ENCODE data around the gene DPAGT1.

Gene DPAGT1

DNA sequence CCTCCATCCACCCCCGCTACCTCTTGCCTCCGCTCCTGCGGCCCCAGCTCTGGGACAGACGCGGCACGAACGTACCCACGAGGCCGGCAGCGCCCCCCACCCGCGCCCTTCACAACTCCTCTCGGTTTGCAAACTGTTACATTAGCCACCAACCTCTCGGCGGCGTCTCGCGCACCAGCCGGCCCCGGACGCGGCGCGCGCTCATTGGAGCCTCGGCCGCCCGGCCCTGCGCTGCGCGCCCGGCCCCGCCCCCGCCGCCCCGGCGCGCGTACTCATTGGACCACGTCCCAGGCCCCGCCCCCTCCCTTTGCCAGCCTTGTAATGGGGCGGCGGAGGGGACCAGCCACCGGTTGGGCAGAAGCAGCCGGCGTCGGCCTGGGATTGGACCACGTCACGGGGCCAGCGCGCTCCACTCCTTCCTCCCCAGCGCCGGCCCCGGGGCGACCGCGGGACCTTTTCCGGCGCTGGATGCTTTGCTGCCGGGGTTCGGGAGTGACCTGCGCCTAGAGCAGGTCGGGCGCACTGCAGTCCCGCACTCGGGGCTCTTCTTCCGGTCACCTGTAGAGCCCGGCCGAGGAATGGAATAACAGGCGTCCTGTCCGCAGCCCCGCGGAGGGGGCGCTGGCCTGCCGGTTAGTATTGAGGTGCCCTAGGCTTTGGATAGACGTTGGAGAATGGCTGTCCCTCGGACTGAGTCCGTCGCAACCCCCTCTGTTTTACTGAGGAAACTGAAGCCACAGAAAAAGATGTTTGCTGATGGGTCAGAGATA, 44.5 kb downstream of the DPAGT1 start, which contains the start of gene HYOU1:
Gene HYOU1, minus strand, starts transcription at position 206 of the 770 bp plus-strand sequence. CDS start 1,045 bp downstream, outside the sequence.
- peak; percentile 97 to 99 for DNase-seq (ENCODE audit: low read depth in 2 of 2)

DNA sequence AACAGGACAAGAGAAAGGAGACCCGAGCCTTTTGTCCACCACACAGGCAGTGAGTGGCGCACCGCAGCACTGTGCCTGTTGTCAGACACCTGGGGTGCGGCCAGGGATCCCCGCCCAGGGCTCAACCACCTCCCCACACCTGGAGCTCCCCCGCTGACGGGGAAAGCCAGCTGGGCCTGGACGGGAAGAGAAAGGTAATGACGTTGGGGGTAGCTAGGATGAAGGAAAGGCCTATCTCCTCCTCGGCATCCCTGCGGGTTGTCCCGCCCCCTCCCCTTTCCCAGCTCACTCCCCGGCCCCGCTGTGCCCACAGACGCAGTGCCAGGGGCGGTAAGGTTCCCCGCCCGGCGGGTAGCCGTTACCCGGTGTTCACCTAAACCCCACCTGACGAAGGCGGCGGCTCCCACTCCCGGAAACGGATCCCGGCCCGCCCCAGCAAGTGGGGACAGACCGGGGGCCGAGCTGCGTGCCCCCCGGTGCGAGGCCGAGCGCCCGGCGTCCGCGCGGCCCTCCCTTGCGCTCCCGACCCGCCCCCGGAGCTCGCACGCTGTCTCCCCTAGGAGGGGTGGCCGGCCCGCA, 45.1 kb downstream of the DPAGT1 start:
- DNase-seq (ENCODE audit: low read depth in 2 of 2): peak in 1 of 2 donors; percentile 23

DNA sequence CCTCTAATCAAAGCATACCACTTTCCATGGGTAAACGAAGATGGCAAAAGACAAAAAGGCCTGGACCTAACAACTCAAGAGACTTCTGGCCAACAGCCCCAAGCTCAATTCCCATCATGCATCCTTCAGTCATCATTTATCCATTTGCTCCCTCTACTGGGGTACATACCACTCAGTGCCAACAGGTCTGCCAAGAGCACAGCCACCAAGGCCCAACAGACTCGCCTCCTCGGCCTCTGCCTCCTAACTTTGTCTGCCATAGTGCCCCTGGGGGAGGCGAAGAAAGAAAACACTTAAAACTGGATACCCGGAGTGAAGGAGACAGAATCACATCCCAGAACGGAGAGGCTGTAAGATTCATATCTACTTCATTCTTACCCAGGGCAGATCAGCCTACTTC, 45.8 kb downstream of the DPAGT1 start:
- DNase-seq (ENCODE audit: low read depth in 2 of 2): no peak

DNA sequence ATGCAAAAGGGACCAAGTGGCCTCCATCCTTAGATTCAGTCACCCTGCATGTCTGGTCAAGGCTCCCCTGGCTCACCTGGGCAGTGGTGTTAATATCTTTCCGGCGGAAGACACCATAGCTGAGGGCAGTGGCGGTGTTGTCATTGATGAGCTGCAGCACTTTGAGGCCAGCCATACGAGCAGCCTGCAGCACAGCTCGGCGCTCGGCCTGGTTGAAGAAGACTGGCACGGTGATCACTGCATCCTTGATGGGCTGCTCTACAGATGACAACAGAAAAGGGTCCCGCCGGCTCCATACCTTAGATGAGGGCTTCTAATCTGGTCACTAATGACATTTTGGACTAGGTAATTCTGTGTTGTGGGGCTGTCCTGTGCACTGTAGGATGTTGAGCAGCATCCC, 47.2 kb downstream of the DPAGT1 start:
- DNase-seq (ENCODE audit: low read depth in 2 of 2): no peak

DNA sequence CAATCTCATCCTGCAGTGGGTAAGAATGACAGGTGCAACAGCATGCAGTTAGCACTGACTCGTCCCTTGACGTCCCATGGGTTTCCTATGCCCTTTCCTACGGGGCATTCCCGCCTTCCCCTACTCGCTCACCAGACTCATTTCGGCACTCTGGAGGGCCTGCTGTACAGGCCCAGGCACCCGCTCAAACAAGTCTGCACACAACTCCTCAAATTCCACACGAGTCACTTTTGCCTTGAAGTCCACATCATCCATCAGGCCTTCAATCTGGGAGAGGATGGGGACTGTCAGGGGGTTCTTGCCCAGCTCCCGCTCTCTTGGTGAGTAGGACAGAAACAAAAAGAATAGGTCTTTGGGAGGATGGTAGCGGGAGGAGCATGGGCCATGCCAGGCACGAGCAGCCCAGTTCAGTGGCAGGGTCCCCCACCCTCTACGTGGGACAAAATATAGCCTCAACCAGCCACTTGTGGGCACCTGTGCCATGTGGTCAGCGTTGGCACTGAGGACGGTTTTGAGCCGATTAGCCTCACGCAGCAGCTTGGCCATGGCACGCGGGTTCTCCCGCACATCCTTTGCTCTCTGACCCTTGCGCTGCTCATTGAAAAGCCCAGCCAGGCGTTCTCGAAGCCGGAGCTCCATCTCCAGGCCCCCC, 49.4 kb downstream of the DPAGT1 start:
- DNase-seq (ENCODE audit: low read depth in 2 of 2): no peak

DNA sequence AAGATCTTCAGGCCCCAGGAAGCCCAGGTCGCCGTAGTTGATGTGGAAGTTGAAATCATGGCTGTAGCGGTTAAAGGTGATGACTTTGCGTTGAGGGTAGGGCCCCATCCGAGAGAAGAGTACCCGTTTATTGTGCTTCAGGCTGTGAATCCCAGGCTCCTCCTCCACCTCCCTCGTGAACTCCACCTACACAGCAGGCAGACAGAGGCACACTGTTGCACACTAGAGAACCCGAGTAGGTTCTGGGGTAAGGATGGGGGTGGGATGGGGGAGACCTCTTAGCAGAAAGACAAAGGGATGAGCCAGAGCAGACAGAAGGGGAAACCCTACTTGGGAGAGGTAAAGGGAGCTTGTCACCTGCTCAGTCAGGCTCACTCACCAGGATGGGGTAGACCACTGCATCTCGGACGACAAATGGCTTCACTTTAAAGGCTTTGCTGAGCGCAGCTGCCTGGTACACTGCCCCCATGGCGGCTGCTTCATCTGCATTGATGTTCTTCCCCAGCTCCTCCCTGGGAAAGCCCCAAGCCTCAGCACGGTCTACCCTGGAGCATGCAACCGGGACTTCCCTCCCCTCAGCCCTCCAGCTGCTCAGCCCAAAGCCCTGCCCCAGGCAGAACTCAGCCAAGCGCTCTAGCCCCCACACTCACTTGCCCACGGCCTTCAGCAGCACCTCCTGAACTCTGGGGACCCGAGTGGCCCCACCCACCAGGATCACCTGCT, 50.1 kb downstream of the DPAGT1 start:
- DNase-seq (ENCODE audit: low read depth in 2 of 2): no peak

DNA sequence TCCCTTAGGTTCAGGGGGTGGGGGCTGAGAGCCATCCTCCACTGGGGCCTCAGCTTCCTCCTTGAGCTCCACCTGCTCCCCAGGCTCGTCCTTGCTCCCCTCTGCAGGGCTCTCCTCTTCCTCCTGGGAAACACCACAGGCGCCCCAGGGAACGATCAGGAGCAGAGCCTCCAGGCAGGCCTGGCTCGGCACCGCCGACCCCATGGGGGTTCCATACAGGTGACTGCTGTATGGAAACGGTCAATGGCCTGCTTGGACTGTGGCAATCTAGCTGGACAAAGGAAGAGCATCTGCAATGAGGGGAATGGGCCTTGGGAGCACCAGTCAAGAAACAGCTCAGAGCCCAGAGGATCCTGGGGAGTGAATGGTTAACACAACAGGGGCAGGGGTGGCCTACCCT, 52.6 kb downstream of the DPAGT1 start:
- DNase-seq (ENCODE audit: low read depth in 2 of 2): no peak

DNA sequence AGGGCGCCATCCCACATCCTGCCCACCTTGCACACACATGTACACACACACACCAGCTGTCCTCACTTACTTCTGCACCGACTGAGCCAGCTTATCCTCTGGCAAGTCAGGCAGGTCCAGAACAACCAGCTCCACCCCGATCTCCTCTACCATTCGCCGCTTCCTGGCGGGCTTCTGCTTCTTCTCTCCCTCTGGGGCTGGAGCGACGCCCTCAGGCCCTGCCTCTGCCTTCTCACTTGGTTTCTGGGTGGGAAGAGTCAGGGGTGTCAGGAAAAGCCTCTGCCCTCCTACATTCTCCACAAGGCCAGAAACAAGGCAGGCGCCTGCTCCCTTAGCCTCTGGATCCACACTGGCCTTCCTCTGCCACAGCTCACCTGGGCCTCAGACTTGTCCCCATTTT, 53.0 kb downstream of the DPAGT1 start:
- no peak for DNase-seq (ENCODE audit: low read depth in 2 of 2)

DNA sequence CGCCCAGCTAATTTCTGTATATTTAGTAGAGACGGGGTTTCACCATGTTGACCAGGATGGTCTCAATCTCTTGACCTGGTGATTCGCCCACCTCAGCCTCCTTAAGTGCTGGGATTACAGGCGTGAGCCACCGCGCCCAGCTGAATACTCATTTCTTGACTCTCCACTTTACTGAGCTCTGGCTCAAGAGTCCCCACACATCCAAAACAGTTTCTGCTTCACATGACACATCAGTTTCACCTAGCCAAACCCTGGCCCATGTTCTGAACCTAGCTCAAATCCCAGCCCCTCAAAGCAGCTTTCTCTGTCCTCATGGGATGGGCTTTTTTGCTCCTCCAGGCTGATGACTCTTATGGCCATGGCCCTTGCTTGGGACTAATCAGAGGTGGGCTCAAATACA, 54.4 kb downstream of the DPAGT1 start:
- no peak for DNase-seq (ENCODE audit: low read depth in 2 of 2)

Data from stimulated activated CD4-positive, alpha-beta T cell treated with anti-CD3 and anti-CD28 coated beads, Interleukin-15, amount 100 ng/mL, for 48 hours (primary cell).